Measurements from ENCODE around the gene PPP3CA. TPM values are rescaled to one million over a fixed set of nuclear protein-coding genes. Genes with fewer than 3 reads are reported as not detected.

The PPP3CA gene
- total and polyA plus RNA-seq, 2 of the 13 experiments (the other 11 are each of a cell fraction or from before 2014, with no cell fraction given), result 4.8 to 13.2 TPM

- TF ChIP-seq ZNF333 (CRISPR knock-in tag; IDR thresholded peaks at IDR 0.05; ENCODE audit: borderline replicate concordance), result 0 out of 2 replicates have a peak, but pooled peaks have one; percentile 26
- no peak for TF ChIP-seq PCBP2 (optimal IDR thresholded peaks at IDR 0.05; ENCODE audit: low read depth, low read length, poor library complexity, severe bottlenecking)
- no peak; the same call in 1 of the 2 replicates for TF ChIP-seq ZNF740 (CRISPR knock-in tag; IDR thresholded peaks at IDR 0.05)
- peak; percentile 51; the same call in 1 of the 2 replicates for TF ChIP-seq ZNF776 (CRISPR knock-in tag; IDR thresholded peaks at IDR 0.05)
- TF ChIP-seq TEAD3 (CRISPR knock-in tag; optimal IDR thresholded peaks at IDR 0.05; ENCODE audit: borderline replicate concordance), result peak; percentile 44
- no peak for TF ChIP-seq CSRNP2 (CRISPR knock-in tag; conservative IDR thresholded peaks at IDR 0.05; ENCODE audit: low read depth)
- TF ChIP-seq RFXANK (CRISPR knock-in tag; IDR thresholded peaks at IDR 0.05), result no peak
- no peak for TF ChIP-seq ZNF143 (CRISPR knock-in tag; IDR thresholded peaks at IDR 0.05)
- no peak for TF ChIP-seq MED8 (CRISPR knock-in tag; IDR thresholded peaks at IDR 0.05; ENCODE audit: insufficient replicate concordance)
- no peak for TF ChIP-seq HNF4A (CRISPR knock-in tag; IDR thresholded peaks at IDR 0.05)
- TF ChIP-seq, protein P1, sequence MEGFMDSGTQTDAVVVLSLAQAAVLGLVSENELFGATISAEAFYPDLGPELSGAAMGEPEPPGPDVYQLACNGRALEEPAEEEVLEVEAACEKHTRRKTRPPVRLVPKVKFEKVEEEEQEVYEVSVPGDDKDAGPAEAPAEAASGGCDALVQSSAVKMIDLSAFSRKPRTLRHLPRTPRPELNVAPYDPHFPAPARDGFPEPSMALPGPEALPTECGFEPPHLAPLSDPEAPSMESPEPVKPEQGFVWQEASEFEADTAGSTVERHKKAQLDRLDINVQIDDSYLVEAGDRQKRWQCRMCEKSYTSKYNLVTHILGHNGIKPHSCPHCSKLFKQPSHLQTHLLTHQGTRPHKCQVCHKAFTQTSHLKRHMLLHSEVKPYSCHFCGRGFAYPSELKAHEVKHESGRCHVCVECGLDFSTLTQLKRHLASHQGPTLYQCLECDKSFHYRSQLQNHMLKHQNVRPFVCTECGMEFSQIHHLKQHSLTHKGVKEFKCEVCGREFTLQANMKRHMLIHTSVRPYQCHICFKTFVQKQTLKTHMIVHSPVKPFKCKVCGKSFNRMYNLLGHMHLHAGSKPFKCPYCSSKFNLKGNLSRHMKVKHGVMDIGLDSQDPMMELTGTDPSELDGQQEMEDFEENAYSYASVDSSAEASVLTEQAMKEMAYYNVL (CRISPR knock-in tag; IDR thresholded peaks at IDR 0.05; ENCODE audit: borderline replicate concordance), result peak; percentile 40; the same call in 1 of the 2 replicates
- TF ChIP-seq STAG1 (CRISPR knock-in tag; IDR thresholded peaks at IDR 0.05), result peak; percentile 10; the same call in 1 of the 2 replicates
- no peak for TF ChIP-seq ZIK1 (CRISPR knock-in tag; IDR thresholded peaks at IDR 0.05; ENCODE audit: borderline replicate concordance, low read depth)
- TF ChIP-seq ZNF777 (CRISPR knock-in tag; IDR thresholded peaks at IDR 0.05), result peak; percentile 67; the same call in 1 of the 2 replicates
- TF ChIP-seq, protein P2, sequence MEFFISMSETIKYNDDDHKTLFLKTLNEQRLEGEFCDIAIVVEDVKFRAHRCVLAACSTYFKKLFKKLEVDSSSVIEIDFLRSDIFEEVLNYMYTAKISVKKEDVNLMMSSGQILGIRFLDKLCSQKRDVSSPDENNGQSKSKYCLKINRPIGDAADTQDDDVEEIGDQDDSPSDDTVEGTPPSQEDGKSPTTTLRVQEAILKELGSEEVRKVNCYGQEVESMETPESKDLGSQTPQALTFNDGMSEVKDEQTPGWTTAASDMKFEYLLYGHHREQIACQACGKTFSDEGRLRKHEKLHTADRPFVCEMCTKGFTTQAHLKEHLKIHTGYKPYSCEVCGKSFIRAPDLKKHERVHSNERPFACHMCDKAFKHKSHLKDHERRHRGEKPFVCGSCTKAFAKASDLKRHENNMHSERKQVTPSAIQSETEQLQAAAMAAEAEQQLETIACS (CRISPR knock-in tag; IDR thresholded peaks at IDR 0.05), result no peak
- TF ChIP-seq ZFX (CRISPR knock-in tag; IDR thresholded peaks at IDR 0.05; ENCODE audit: low read depth), result no peak; the same call in 1 of the 2 replicates
- TF ChIP-seq ZNF44 (CRISPR knock-in tag; IDR thresholded peaks at IDR 0.05), result no peak
- TF ChIP-seq, protein P3, sequence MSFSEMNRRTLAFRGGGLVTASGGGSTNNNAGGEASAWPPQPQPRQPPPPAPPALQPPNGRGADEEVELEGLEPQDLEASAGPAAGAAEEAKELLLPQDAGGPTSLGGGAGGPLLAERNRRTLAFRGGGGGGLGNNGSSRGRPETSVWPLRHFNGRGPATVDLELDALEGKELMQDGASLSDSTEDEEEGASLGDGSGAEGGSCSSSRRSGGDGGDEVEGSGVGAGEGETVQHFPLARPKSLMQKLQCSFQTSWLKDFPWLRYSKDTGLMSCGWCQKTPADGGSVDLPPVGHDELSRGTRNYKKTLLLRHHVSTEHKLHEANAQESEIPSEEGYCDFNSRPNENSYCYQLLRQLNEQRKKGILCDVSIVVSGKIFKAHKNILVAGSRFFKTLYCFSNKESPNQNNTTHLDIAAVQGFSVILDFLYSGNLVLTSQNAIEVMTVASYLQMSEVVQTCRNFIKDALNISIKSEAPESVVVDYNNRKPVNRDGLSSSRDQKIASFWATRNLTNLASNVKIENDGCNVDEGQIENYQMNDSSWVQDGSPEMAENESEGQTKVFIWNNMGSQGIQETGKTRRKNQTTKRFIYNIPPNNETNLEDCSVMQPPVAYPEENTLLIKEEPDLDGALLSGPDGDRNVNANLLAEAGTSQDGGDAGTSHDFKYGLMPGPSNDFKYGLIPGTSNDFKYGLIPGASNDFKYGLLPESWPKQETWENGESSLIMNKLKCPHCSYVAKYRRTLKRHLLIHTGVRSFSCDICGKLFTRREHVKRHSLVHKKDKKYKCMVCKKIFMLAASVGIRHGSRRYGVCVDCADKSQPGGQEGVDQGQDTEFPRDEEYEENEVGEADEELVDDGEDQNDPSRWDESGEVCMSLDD (CRISPR knock-in tag; IDR thresholded peaks at IDR 0.05; ENCODE audit: borderline replicate concordance), result no peak
- TF ChIP-seq, protein P4, sequence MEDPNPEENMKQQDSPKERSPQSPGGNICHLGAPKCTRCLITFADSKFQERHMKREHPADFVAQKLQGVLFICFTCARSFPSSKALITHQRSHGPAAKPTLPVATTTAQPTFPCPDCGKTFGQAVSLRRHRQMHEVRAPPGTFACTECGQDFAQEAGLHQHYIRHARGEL (CRISPR knock-in tag; IDR thresholded peaks at IDR 0.05), result no peak
- no peak for TF ChIP-seq RXRA (CRISPR knock-in tag; IDR thresholded peaks at IDR 0.05)
Measured at GRCh38 chr4:101346351-101347266, 717 bp downstream of the PPP3CA start (continued).
